ENCODE data around the gene LIPT2.
"Not testable (repeated sequence)": the region's sequence is repeated elsewhere in the genome, so short reads cannot be mapped to it uniquely, and the experiment has no call there.

LIPT2 gene

DNA sequence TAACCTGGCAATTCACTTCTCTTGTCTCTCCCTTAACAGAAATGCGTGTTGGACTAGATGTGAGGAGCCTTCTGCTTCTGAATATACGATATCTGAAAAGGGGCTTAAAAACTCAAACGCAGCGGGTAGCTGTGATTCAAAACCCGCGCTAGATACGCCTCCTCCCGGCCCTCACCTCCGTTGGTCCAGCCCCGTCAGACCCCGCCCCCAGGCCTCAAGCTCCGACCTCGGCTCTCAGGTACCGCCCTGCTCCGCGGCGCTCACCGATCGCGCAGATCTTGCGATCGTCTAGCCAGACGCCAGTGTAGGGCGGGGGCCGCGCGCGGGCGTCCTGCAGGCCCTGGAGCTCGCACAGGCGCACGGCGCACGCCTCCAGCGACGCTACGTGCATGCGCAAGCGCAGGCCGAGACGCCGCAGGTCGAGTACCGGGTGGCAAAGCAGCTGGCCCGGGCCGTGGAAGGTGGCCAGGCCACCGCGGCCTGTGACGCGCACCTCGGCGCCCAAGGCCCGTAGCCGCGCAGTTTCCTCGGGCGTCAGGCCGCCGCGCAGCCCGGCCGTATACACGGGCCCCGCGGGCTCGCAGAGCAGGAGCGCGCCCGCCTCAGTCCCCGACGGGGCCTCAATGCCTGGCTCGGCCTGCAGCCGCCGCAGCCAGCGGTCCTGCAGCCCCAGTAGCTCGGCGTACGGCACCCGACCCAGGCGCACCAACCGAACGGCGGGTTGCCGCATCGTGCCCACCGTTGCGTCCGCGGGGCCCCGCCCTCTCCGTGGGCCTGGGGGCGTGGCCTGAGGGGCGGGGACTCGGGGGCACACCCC, at the start of gene LIPT2:
TSS of gene LIPT2 (minus strand) at position 751 of the 817 bp plus-strand sequence. CDS start at position 730, 21 bp downstream.
- Histone ChIP-seq H3K4me1 (ENCODE audit: control insufficient read depth, insufficient read depth, low read length) (peaks cover 7% of the 10 kb centered on the region), H3K9me3 (ENCODE audit: control insufficient read depth, low read length) (no peaks in the 10 kb centered on the region), H3K36me3 (ENCODE audit: control insufficient read depth, insufficient read depth, low read length) (no peaks in the 10 kb centered on the region), H3K27me3 (ENCODE audit: control insufficient read depth, insufficient read depth, low read length) (no peaks in the 10 kb centered on the region), H3K9ac (ENCODE audit: low read length) (peak within 1 kb of the TSS; percentile 76), H3K4me3 (ENCODE audit: low read length) (peak within 1 kb of the TSS; percentile 81)

DNA sequence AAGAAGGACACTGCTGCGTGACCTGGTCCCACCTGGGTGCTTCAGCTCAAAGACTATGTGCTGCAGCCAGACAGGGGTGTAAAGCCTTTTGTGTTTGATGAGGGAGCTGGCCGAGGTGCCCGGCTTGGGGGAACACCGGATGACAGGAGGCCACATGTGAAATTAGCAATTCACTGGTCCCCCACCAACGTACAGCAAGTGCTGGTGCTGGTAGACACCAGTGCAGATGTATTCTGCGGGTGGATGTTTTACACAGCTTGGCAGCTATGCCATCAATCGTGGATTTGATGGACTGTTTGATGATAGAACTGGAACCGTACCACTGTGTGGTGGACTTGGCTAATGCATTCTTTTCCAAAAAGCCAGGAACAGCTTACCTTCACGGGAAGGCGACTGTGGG, 47.9 kb upstream of the LIPT2 start:
- Histone ChIP-seq H3K9me3 (ENCODE audit: control insufficient read depth, low read length) (peaks cover 4% of the 10 kb centered on the region), H3K4me1 (ENCODE audit: control insufficient read depth, insufficient read depth, low read length) (peaks cover 10% of the 10 kb centered on the region), H3K27me3 (ENCODE audit: control insufficient read depth, insufficient read depth, low read length) (no peaks in the 10 kb centered on the region), H3K9ac (ENCODE audit: low read length) (no peak overlapping the region), H3K4me3 (ENCODE audit: low read length) (no peak overlapping the region), H3K36me3 (ENCODE audit: control insufficient read depth, insufficient read depth, low read length) (no peaks in the 10 kb centered on the region)

DNA sequence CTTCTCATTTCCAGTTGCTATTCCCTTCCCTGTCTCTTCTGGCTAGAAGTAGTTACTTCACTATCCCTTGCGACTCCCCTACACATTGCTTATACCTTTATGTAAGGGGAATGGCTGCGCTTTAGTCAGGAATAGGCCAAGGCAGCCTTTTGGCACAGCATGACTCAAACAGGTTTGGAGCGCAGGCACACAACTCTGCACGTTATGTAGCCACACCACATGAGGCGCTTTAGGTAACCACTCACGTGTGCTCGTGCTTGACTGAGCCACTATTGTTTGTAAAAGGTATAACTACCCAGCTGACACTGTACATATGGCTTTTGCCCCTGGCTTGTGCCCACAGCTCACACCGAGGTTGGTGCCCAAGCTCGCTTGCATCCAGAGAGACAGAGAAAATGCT, 46.7 kb upstream of the LIPT2 start:
- no peak overlapping the region for H3K4me3 ChIP-seq (ENCODE audit: low read length)
- peaks cover 9% of the 10 kb centered on the region for H3K4me1 ChIP-seq (ENCODE audit: control insufficient read depth, insufficient read depth, low read length)

DNA sequence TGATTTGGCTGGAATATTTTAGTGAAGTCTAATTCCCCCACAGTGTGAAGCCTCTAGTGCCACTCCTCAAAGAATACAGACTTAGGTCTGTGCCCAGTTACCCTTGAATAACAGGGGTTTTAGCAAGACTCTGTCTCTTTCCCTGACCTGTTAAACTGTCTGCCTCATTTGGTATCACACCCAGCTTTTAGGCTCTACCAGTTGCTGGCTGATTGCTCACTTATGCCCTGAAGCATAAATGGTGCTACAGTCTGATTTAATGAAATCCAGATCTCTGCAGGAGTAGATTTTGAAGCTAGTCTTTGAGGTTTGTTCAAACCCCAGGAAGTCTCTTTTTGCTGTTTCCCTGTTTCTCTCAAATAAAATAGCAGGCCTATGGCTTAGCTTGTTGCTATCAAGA, 45.2 kb upstream of the LIPT2 start:
- Histone ChIP-seq H3K27me3 (ENCODE audit: control insufficient read depth, insufficient read depth, low read length) (no peaks in the 10 kb centered on the region), H3K9me3 (ENCODE audit: control insufficient read depth, low read length) (no peaks in the 10 kb centered on the region), H3K36me3 (ENCODE audit: control insufficient read depth, insufficient read depth, low read length) (no peaks in the 10 kb centered on the region), H3K4me3 (ENCODE audit: low read length) (no peak overlapping the region), H3K9ac (ENCODE audit: low read length) (no peak overlapping the region), H3K4me1 (ENCODE audit: control insufficient read depth, insufficient read depth, low read length) (peaks cover 16% of the 10 kb centered on the region)

More for the DNA sequence above, 46.7 kb upstream of the LIPT2 start:
- no peaks in the 10 kb centered on the region for H3K27me3 ChIP-seq (ENCODE audit: control insufficient read depth, insufficient read depth, low read length)
- no peak overlapping the region for H3K9ac ChIP-seq (ENCODE audit: low read length)
- peaks cover 4% of the 10 kb centered on the region for H3K9me3 ChIP-seq (ENCODE audit: control insufficient read depth, low read length)
- H3K36me3 ChIP-seq (ENCODE audit: control insufficient read depth, insufficient read depth, low read length), result no peaks in the 10 kb centered on the region

DNA sequence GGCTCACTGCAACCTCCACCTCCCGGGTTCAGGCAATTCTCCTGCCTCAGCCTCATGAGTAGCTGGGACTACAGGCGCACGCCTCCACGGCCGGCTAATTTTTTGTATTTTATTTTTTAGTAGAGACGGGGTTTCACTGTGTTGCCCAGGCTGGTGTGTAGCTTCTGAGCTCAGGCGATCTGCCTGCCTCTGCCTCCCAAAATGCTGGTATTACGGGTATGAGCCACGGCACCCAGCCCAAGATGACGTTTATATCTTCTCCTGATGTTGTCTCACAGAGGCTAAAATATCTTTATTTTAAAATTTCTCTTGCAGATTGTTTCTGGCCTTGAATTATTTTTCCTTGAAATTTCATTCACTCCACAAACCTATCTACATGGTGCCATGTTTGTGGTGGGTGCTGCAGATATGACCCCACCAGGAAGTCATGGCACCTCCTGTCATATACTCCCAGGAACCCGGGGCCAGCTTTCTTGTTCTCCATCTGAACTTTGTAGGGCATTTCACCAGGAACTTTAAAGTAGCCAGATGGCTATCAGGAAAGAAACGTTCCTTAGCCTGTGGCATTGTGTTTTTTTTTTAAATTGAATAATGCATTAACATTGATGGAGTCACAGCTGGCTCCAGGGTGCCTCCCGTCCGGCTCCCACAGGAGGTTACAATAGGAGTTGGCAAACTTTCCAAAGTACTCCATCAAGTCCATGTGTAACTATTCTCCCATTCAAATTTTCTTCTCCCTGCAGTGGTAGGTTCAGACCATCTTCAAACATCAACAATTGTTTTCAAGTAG, 42.0 kb upstream of the LIPT2 start:
- Histone ChIP-seq H3K9ac (ENCODE audit: low read length) (peak overlapping the region; percentile 42), H3K27me3 (ENCODE audit: control insufficient read depth, insufficient read depth, low read length) (no peaks in the 10 kb centered on the region), H3K4me1 (ENCODE audit: control insufficient read depth, insufficient read depth, low read length) (peaks cover 41% of the 10 kb centered on the region), H3K9me3 (ENCODE audit: control insufficient read depth, low read length) (no peaks in the 10 kb centered on the region), H3K4me3 (ENCODE audit: low read length) (no peak overlapping the region), H3K36me3 (ENCODE audit: control insufficient read depth, insufficient read depth, low read length) (no peaks in the 10 kb centered on the region)

DNA sequence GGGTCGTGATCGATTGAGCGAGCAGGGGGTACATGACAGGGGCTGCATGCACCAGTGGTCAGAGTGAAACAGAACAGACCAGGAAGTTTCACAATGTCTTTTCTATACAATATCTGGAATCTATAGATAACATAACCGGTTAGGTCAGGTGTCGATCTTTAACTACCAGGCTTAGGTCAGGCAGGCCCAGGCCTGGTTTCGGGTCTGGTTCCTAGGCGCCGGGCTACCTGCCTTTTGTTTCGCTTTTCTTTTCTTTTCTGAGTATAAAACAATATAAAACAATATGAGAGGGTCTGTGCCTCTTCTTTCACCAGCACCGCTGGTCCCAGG, 41.4 kb upstream of the LIPT2 start:
- not testable (repeated sequence) for H3K27me3 ChIP-seq (ENCODE audit: control insufficient read depth, insufficient read depth, low read length); H3K36me3 ChIP-seq (ENCODE audit: control insufficient read depth, insufficient read depth, low read length); H3K9me3 ChIP-seq (ENCODE audit: control insufficient read depth, low read length); H3K4me3 ChIP-seq (ENCODE audit: low read length)
- peak overlapping the region; percentile 42 for H3K9ac ChIP-seq (ENCODE audit: low read length)
- H3K4me1 ChIP-seq (ENCODE audit: control insufficient read depth, insufficient read depth, low read length), result peaks cover 43% of the 10 kb centered on the region

DNA sequence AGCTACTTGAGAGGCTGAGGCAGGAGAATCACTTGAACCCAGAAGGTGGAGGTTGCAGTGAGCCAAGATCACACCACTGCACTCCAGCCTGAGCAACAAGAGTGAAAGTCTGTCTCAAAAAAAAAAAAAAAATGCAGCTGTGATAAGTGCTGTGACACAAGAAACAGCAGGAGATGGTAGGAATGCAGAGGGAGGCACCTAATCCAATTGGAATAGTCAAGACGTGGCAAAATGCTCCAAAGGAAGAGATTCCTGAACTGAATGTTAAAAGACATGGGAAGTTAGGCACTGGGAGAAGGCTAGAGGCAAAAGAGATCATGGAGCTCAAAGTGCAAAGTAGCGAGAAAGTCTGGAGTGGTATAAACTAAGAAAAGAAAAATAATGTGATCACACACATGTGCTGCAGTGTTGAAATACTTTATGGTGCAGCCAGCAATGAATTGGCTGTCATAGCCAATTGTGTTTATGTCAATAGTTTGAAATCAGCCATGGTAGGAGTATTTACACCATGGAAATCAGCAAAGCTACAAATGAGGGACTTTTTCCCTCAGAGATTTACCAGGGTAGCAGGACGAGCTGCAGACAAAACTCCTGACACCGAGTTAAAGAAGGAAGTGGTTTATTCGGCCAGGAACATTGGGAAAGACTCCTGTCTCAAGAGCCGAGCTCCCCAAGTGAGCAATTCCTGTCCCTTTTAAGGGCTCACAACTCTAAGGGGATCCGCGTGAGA, 40.9 kb upstream of the LIPT2 start:
- Histone ChIP-seq H3K4me3 (ENCODE audit: low read length) (no peak overlapping the region), H3K9me3 (ENCODE audit: control insufficient read depth, low read length) (no peaks in the 10 kb centered on the region), H3K9ac (ENCODE audit: low read length) (peak overlapping the region; percentile 5), H3K27me3 (ENCODE audit: control insufficient read depth, insufficient read depth, low read length) (no peaks in the 10 kb centered on the region), H3K36me3 (ENCODE audit: control insufficient read depth, insufficient read depth, low read length) (no peaks in the 10 kb centered on the region), H3K4me1 (ENCODE audit: control insufficient read depth, insufficient read depth, low read length) (peaks cover 43% of the 10 kb centered on the region)

DNA sequence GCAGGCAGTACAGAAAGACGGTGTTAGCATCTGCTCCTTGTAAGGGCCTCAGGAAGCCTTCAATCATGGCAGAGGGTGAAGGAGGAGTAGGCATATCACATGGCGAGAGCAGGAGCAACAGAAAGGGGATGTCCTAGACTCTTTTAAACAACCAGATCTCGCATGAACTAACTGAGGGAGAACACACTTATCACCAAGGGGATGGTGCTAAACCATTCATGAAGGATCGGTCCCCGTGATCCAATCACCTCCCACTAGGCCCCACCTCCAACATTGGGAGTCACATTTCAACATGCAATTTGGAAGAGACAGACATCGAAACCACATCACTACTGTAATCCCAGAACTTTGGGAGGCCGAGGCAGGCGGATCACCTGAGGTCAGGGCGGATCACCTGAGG, 39.9 kb upstream of the LIPT2 start:
- no peak overlapping the region for H3K4me3 ChIP-seq (ENCODE audit: low read length)
- peaks cover 43% of the 10 kb centered on the region for H3K4me1 ChIP-seq (ENCODE audit: control insufficient read depth, insufficient read depth, low read length)

DNA sequence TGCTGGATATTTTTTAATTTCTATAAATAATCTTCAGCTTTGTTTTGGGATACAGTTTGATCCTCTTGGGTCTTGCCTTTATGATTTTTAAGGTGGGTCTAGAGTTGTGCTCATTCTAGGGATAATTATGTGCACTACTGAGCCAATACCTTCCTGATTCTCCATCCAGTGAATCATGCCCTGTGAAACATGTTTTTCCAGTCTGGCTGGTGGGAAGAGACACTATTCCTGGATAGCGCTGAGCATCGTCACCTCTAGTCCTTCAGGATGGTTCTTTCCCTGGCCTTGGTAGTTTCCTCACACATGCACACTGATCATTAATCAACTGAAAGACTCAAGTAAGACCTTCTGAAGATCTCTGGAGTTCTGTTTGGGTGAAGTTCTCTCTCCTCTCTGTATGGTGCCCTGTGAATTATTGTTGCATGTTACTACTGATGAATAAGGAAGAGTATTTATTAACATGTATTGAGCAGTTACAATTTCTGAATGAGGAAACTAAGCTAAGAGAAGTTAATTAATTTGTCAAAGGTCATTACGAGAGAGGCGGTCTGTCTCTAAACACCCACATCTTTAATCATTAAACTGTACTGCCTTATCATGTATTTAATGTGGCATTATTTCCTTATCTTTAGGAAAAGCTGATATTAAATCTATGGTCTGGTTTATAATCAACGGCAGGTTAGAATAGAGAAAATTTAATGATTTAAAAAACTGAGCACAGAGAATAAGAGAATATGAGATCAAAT, 39.1 kb upstream of the LIPT2 start:
- Histone ChIP-seq H3K36me3 (ENCODE audit: control insufficient read depth, insufficient read depth, low read length) (no peaks in the 10 kb centered on the region), H3K4me3 (ENCODE audit: low read length) (no peak overlapping the region), H3K27me3 (ENCODE audit: control insufficient read depth, insufficient read depth, low read length) (no peaks in the 10 kb centered on the region), H3K9ac (ENCODE audit: low read length) (no peak overlapping the region), H3K4me1 (ENCODE audit: control insufficient read depth, insufficient read depth, low read length) (peaks cover 43% of the 10 kb centered on the region), H3K9me3 (ENCODE audit: control insufficient read depth, low read length) (no peaks in the 10 kb centered on the region)

More for the DNA sequence above, 39.9 kb upstream of the LIPT2 start:
- Histone ChIP-seq H3K36me3 (ENCODE audit: control insufficient read depth, insufficient read depth, low read length) (no peaks in the 10 kb centered on the region), H3K9ac (ENCODE audit: low read length) (no peak overlapping the region), H3K9me3 (ENCODE audit: control insufficient read depth, low read length) (no peaks in the 10 kb centered on the region), H3K27me3 (ENCODE audit: control insufficient read depth, insufficient read depth, low read length) (no peaks in the 10 kb centered on the region)

DNA sequence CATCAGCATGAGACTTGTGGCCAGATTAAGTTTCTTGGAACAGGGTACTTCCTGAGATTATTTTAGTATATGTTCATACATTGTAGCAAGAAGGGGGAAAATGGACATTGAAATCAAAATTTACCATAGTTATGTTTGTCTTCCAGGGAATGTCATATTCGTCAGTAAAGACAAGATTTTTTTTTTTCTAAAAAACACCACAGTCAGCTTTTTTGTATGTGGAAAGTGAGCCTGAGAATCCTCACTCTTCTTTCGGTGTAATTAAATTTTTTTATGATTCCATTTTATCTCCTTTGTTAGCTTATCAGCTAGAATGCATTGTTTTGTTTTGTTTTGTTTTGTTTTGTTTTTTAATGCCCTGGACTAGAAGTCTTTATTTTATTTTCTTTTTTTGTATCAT, 31.5 kb upstream of the LIPT2 start:
- peaks cover 16% of the 10 kb centered on the region for H3K4me1 ChIP-seq (ENCODE audit: control insufficient read depth, insufficient read depth, low read length)
- H3K4me3 ChIP-seq (ENCODE audit: low read length), result no peak overlapping the region
- no peak overlapping the region for H3K9ac ChIP-seq (ENCODE audit: low read length)
- H3K36me3 ChIP-seq (ENCODE audit: control insufficient read depth, insufficient read depth, low read length), result no peaks in the 10 kb centered on the region
- no peaks in the 10 kb centered on the region for H3K27me3 ChIP-seq (ENCODE audit: control insufficient read depth, insufficient read depth, low read length)
- H3K9me3 ChIP-seq (ENCODE audit: control insufficient read depth, low read length), result no peaks in the 10 kb centered on the region

DNA sequence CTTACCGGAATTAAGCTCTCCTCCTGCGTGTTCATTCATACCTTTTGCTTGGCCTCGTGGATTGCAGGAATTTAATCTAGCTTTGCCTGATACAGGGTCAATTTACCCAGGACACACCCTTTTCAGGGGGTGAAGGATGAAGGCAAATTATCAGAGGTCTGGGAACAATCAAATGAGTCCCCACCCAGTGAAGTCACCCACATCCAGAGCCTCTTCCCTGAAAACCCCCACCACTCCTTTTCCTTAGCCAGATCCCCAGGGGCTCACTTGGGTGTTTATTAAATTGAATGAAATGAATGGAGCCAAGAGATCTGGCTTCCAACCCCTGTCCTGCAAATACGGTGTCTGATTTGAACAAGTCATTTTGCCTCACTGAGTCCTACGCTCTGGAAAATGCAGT, 31.0 kb upstream of the LIPT2 start:
- Histone ChIP-seq H3K9me3 (ENCODE audit: control insufficient read depth, low read length) (no peaks in the 10 kb centered on the region), H3K36me3 (ENCODE audit: control insufficient read depth, insufficient read depth, low read length) (no peaks in the 10 kb centered on the region), H3K4me3 (ENCODE audit: low read length) (no peak overlapping the region), H3K9ac (ENCODE audit: low read length) (no peak overlapping the region), H3K4me1 (ENCODE audit: control insufficient read depth, insufficient read depth, low read length) (peaks cover 16% of the 10 kb centered on the region), H3K27me3 (ENCODE audit: control insufficient read depth, insufficient read depth, low read length) (no peaks in the 10 kb centered on the region)
